GM12864 (cell line): ENCODE data around the gene E2F3.

Experiments used
- DNase-seq: peaks from one replicate; pipeline ENCODE4 v3.0.0-alpha.2; 2011; ENCODE audit warnings: low read depth
- H3K4me3 ChIP-seq: 2 replicates; pipeline ENCODE4 v1.5.1; 2011; ENCODE audit warnings: mild to moderate bottlenecking, low read depth, low read length, control low read depth
- TF ChIP-seq, protein P1 (sequence below): IDR thresholded peaks from 2 replicates; pipeline ENCODE4 v1.5.1; 2011; ENCODE audit warnings: low read depth, mild to moderate bottlenecking, moderate library complexity, low read length, control low read depth, inconsistent platforms; ENCODE audit errors: missing control alignments

Gene E2F3

DNA sequence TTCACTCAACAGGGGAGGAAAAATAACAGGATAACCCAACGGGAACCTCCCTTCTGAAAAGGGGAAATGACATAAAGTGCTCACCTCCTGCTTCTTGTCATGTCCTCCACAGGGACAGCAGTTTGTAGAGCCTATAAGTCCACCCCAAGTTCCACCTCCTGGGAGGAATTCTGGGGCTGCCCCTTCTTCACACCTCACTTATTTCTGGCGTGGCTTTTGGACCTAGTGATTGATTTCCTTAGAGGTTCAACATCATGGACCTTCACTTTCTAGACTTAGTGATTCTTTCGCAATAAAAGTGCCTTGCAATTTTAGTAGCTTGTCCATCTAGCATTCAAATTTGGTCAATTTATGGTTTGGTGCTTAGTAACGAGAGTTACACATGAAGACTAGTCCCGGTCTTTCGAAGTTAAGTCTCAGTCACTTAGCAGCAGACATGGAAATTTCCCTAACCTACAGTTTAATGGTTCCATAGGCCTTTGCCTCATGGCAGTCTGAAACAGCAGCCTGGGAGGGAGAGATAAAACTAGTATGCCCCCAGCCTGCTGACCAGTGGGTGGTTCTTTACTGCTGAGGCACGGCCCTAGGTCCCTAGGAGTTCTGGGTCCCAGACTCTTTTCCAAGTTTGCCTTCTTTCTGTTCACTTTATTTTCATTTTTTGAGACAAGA is 73.3 kb downstream of the E2F3 start:
- DNase-seq: no peak

GRCh38 chr6:20476501-20477043 is 74.9 kb downstream of the E2F3 start:
- H3K4me3 ChIP-seq: no peak overlapping the region
- DNase-seq: no peak
- TF ChIP-seq, protein P1, sequence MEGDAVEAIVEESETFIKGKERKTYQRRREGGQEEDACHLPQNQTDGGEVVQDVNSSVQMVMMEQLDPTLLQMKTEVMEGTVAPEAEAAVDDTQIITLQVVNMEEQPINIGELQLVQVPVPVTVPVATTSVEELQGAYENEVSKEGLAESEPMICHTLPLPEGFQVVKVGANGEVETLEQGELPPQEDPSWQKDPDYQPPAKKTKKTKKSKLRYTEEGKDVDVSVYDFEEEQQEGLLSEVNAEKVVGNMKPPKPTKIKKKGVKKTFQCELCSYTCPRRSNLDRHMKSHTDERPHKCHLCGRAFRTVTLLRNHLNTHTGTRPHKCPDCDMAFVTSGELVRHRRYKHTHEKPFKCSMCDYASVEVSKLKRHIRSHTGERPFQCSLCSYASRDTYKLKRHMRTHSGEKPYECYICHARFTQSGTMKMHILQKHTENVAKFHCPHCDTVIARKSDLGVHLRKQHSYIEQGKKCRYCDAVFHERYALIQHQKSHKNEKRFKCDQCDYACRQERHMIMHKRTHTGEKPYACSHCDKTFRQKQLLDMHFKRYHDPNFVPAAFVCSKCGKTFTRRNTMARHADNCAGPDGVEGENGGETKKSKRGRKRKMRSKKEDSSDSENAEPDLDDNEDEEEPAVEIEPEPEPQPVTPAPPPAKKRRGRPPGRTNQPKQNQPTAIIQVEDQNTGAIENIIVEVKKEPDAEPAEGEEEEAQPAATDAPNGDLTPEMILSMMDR: no peak

More for the DNA sequence above, 73.3 kb downstream of the E2F3 start:
- TF ChIP-seq, protein P1: no peak
- H3K4me3 ChIP-seq: no peak overlapping the region

DNA sequence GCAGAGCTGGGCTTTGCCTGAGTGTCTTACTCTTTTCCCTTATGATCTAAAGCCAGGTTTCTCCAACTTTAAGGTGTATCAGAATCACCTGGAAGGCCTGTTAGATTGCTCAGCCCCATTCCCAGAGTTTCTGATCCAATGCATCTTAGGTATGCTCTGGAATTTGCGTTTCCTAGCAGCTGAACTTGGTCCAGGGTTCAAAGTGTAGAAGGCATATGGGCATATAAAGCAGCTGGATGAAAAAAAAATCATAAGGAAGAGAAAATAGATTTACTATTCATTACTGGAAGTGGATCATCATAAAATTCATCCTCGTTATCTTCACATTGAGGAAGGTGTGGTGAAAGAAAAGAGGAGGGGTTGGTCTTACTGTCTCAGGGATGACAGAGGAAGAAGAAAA is 75.8 kb downstream of the E2F3 start:
- no peak overlapping the region for H3K4me3 ChIP-seq
- DNase-seq: no peak
- TF ChIP-seq, protein P1: no peak

GRCh38 chr6:20479060-20479459 is 77.4 kb downstream of the E2F3 start:
- no peak overlapping the region for H3K4me3 ChIP-seq
- DNase-seq: no peak
- TF ChIP-seq, protein P1: no peak

DNA sequence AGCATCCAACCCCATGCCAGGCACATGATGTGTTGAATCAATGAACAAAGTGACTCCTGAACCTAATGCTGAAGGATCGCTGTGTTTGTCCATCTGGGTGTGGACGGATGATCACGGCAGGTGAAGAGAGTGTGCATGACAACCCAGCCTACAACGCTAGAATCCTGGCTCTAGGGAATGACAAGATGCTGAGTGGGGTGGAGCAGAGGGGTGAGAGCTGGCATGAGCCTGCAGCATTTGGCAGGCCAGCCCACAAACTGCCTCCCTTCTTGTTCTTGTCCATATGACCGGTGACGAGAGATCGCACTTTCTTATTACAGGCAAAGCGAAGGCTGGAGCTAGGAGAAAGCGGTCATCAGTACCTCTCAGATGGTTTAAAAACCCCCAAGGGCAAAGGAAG is 77.8 kb downstream of the E2F3 start:
- TF ChIP-seq, protein P1: no peak
- DNase-seq: no peak
- H3K4me3 ChIP-seq: no peak overlapping the region

GRCh38 chr6:20481281-20481680 is 79.6 kb downstream of the E2F3 start:
- TF ChIP-seq, protein P1: no peak
- DNase-seq: no peak
- no peak overlapping the region for H3K4me3 ChIP-seq
